Fibroblast of peridontal ligament (primary cell): ENCODE measurements around the gene SPDYE5.
"Not testable (repeated sequence)": the region's sequence is repeated elsewhere in the genome, so short reads cannot be mapped to it uniquely, and the experiment has no call there.

Experiments used
- DNase-seq: peaks from one replicate; pipeline ENCODE4 v3.0.0-alpha.2; 2010; ENCODE audit errors: extremely low read depth

SPDYE5 gene

GRCh38 chr7:75492020-75492419, at the start of gene SPDYE5:
Gene SPDYE5, plus strand, starts transcription at chr7:75492320. Its CDS starts 1,728 bp downstream, at chr7:75494048.
- DNase-seq: not testable (repeated sequence)

- peak; percentile 16 for DNase-seq
Observed at GRCh38 chr7:75442465-75443111, 49.5 kb upstream of the SPDYE5 start.

GRCh38 chr7:75449946-75450345, 42.2 kb upstream of the SPDYE5 start:
- DNase-seq: not testable (repeated sequence)

- DNase-seq: not testable (repeated sequence)
Observed at GRCh38 chr7:75452494-75452955, 39.6 kb upstream of the SPDYE5 start.

- DNase-seq: not testable (repeated sequence)
Observed at GRCh38 chr7:75456403-75456802, 35.7 kb upstream of the SPDYE5 start.

- DNase-seq: not testable (repeated sequence)
Observed at GRCh38 chr7:75458034-75458433, 34.1 kb upstream of the SPDYE5 start.

- DNase-seq: not testable (repeated sequence)
Observed at GRCh38 chr7:75460541-75460940, 31.6 kb upstream of the SPDYE5 start.

GRCh38 chr7:75470166-75470565, 22.0 kb upstream of the SPDYE5 start:
- DNase-seq: not testable (repeated sequence)

- peak; percentile 1 for DNase-seq
Observed at GRCh38 chr7:75477457-75477856, 14.7 kb upstream of the SPDYE5 start.

- DNase-seq: not testable (repeated sequence)
Observed at GRCh38 chr7:75480313-75480712, 11.8 kb upstream of the SPDYE5 start.

- peak; percentile 1 for DNase-seq
Observed at GRCh38 chr7:75485355-75485978, 6.7 kb upstream of the SPDYE5 start.

- DNase-seq: peak; percentile 78
Observed at GRCh38 chr7:75485979-75486643, 6.0 kb upstream of the SPDYE5 start, which contains the start of gene POM121C. Gene POM121C, minus strand, starts transcription at chr7:75486299. Its CDS starts 44,803 bp downstream, at chr7:75441496.

GRCh38 chr7:75509033-75509432, 16.9 kb downstream of the SPDYE5 start:
- not testable (repeated sequence) for DNase-seq

- peak; percentile 9 for DNase-seq
Observed at GRCh38 chr7:75518842-75519241, 26.7 kb downstream of the SPDYE5 start.

GRCh38 chr7:75521727-75522126, 29.6 kb downstream of the SPDYE5 start:
- not testable (repeated sequence) for DNase-seq

GRCh38 chr7:75527224-75527722, 35.2 kb downstream of the SPDYE5 start:
- DNase-seq: peak; percentile 2

- peak; percentile 3 for DNase-seq
Observed at GRCh38 chr7:75531359-75531821, 39.3 kb downstream of the SPDYE5 start.

- DNase-seq: no peak
Observed at GRCh38 chr7:75532639-75533038, 40.5 kb downstream of the SPDYE5 start.

- no peak for DNase-seq
Observed at GRCh38 chr7:75533926-75534325, 41.8 kb downstream of the SPDYE5 start.

- peak; percentile 80 for DNase-seq
Observed at GRCh38 chr7:75534727-75535307, 42.7 kb downstream of the SPDYE5 start.

- no peak for DNase-seq
Observed at GRCh38 chr7:75536491-75536890, 44.4 kb downstream of the SPDYE5 start.
